H9 (cell line): ENCODE results near the gene POFUT2. TPM values are rescaled to one million over a fixed set of nuclear protein-coding genes. Genes with fewer than 3 reads are reported as not detected.
A peak's percentile ranks its signal among the peaks of the same experiment; 100 is the strongest.

ENCODE experiments used
- DNase-seq: peaks from one replicate; pipeline ENCODE4 v3.0.0-alpha.2; 2017
- H2AFZ ChIP-seq: one replicate; pipeline ENCODE4 v1.6.1; 2013; ENCODE audit warnings: mild to moderate bottlenecking, low read length, control low read depth, moderate library complexity
- H2AK5ac ChIP-seq: 2 replicates; pipeline ENCODE4 v1.6.1; 2013; ENCODE audit warnings: low read length, control low read depth, mixed read lengths; ENCODE audit not compliant: insufficient read length
- H2BK120ac ChIP-seq: one replicate; pipeline ENCODE4 v1.6.1; 2013; ENCODE audit warnings: low read depth, mild to moderate bottlenecking, low read length, control low read depth, inconsistent platforms; ENCODE audit not compliant: poor library complexity, severe bottlenecking
- H2BK12ac ChIP-seq: 2 replicates; pipeline ENCODE4 v1.6.1; 2013; ENCODE audit warnings: low read length, control low read depth, mixed read lengths, low read depth; ENCODE audit not compliant: insufficient read length
- H2BK15ac ChIP-seq: 2 replicates; pipeline ENCODE4 v1.6.1; 2013; ENCODE audit warnings: low read depth, low read length, control low read depth
- H2BK20ac ChIP-seq: one replicate; pipeline ENCODE4 v1.6.1; 2013; ENCODE audit warnings: low read depth, mild to moderate bottlenecking, low read length, control low read depth, inconsistent platforms; ENCODE audit not compliant: poor library complexity, severe bottlenecking
- H2BK5ac ChIP-seq: 2 replicates; pipeline ENCODE4 v1.6.1; 2013; ENCODE audit warnings: low read length, control low read depth, mixed read lengths; ENCODE audit not compliant: insufficient read length
- H3K14ac ChIP-seq: 2 replicates; pipeline ENCODE4 v1.6.1; 2013; ENCODE audit warnings: low read length, control low read depth; ENCODE audit not compliant: insufficient read depth
- H3K18ac ChIP-seq: 2 replicates; pipeline ENCODE4 v1.6.1; 2013; ENCODE audit warnings: low read depth, mild to moderate bottlenecking, mixed read lengths, low read length, control low read depth; ENCODE audit not compliant: insufficient read length
- H3K23ac ChIP-seq: 2 replicates; pipeline ENCODE4 v1.6.1; 2013; ENCODE audit warnings: low read length, control low read depth, mixed read lengths, low read depth; ENCODE audit not compliant: insufficient read length
- H3K23me2 ChIP-seq: 2 replicates; pipeline ENCODE4 v1.6.1; 2013; ENCODE audit warnings: low read depth, mild to moderate bottlenecking, mixed read lengths, low read length, control low read depth; ENCODE audit not compliant: insufficient read length, poor library complexity, severe bottlenecking
- H3K27ac ChIP-seq: 2 replicates; pipeline ENCODE4 v1.5.1; 2013; ENCODE audit warnings: low read length, control low read depth, mixed read lengths, low read depth; ENCODE audit not compliant: insufficient read length
- H3K27me3 ChIP-seq: 2 replicates; pipeline ENCODE4 v1.6.1; 2013; ENCODE audit warnings: low read length, control low read depth, inconsistent platforms; ENCODE audit not compliant: insufficient read depth
- H3K4ac ChIP-seq: 2 replicates; pipeline ENCODE4 v1.6.1; 2013; ENCODE audit warnings: low read depth, mild to moderate bottlenecking, control low read depth, inconsistent platforms, low read length, moderate library complexity
- H3K4me1 ChIP-seq: 2 replicates; pipeline ENCODE4 v1.6.1; 2013; ENCODE audit warnings: low read length, control low read depth, inconsistent platforms; ENCODE audit not compliant: insufficient read depth
- H3K4me2 ChIP-seq: 2 replicates; pipeline ENCODE4 v1.6.1; 2013; ENCODE audit warnings: low read length, control low read depth, mixed read lengths; ENCODE audit not compliant: insufficient read length, insufficient read depth
- H3K56ac ChIP-seq: 2 replicates; pipeline ENCODE4 v1.6.1; 2013; ENCODE audit warnings: low read depth, mild to moderate bottlenecking, mixed read lengths, low read length, control low read depth; ENCODE audit not compliant: insufficient read length
- H3K79me1 ChIP-seq: 2 replicates; pipeline ENCODE4 v1.6.1; 2013; ENCODE audit warnings: low read depth, mild to moderate bottlenecking, moderate library complexity, low read length, control low read depth, inconsistent platforms; ENCODE audit not compliant: insufficient read depth, poor library complexity, severe bottlenecking
- H3K79me2 ChIP-seq: 2 replicates; pipeline ENCODE4 v1.6.1; 2013; ENCODE audit warnings: low read length, control low read depth, inconsistent platforms; ENCODE audit not compliant: insufficient read depth
- H3K9ac ChIP-seq: 2 replicates; pipeline ENCODE4 v1.6.1; 2013; ENCODE audit warnings: low read length, control low read depth, mixed read lengths; ENCODE audit not compliant: insufficient read length; ENCODE audit errors: extremely low read depth
- H3K9me3 ChIP-seq: one replicate; pipeline ENCODE4 v1.6.1; 2013; ENCODE audit warnings: low read depth, low read length, inconsistent platforms; ENCODE audit not compliant: control insufficient read depth
- H3T11ph ChIP-seq: one replicate; pipeline ENCODE4 v1.6.1; 2013; ENCODE audit warnings: mild to moderate bottlenecking, low read length, control low read depth, inconsistent platforms
- H4K20me1 ChIP-seq: one replicate; pipeline ENCODE4 v1.6.1; 2013; ENCODE audit not compliant: control insufficient read depth, insufficient read length, insufficient read depth
- H4K5ac ChIP-seq: 2 replicates; pipeline ENCODE4 v1.6.1; 2013; ENCODE audit warnings: low read depth, mild to moderate bottlenecking, mixed read lengths, low read length, control low read depth; ENCODE audit not compliant: insufficient read length
- H4K8ac ChIP-seq: replicated peaks from 2 replicates; pipeline ENCODE4 v1.6.1; 2013; ENCODE audit warnings: low read length, control low read depth, mixed read lengths, low read depth; ENCODE audit not compliant: insufficient read length
- H4K91ac ChIP-seq: 2 replicates; pipeline ENCODE4 v1.6.1; 2013; ENCODE audit warnings: low read depth, mild to moderate bottlenecking, moderate library complexity, mixed read lengths, low read length, control low read depth; ENCODE audit not compliant: insufficient read length
- H3K27ac Mint-ChIP-seq, 3 experiments: 2 replicates in 2 of 3; 3 replicates in 1 of 3; pipeline ENCODE4 v1.8.0; 2020 to 2021; ENCODE audit warnings: mixed read lengths in 3 of 3, mild to moderate bottlenecking in 1 of 3, moderate library complexity in 1 of 3
- H3K27me3 Mint-ChIP-seq: 2 replicates; pipeline ENCODE4 v1.8.0; 2021; ENCODE audit warnings: low read depth, mild to moderate bottlenecking, moderate library complexity, mixed read lengths
- H3K36me3 Mint-ChIP-seq, 3 experiments: 2 replicates in 2 of 3; 3 replicates in 1 of 3; pipeline ENCODE4 v1.8.0; 2020 to 2021; ENCODE audit warnings: low read depth in 3 of 3, mixed read lengths in 3 of 3; ENCODE audit not compliant: insufficient read depth in 1 of 3
- H3K4me1 Mint-ChIP-seq, 2 experiments: 2 replicates each; pipeline ENCODE4 v1.8.0; 2020; ENCODE audit warnings: mixed read lengths in 2 of 2
- H3K4me3 Mint-ChIP-seq, 2 experiments: 2 replicates in 1 of 2; 3 replicates in 1 of 2; pipeline ENCODE4 v1.8.0; 2020 to 2021; ENCODE audit warnings: mild to moderate bottlenecking in 2 of 2, mixed read lengths in 2 of 2, moderate library complexity in 1 of 2
- H3K9me3 Mint-ChIP-seq, 2 experiments: 2 replicates in 1 of 2; 3 replicates in 1 of 2; pipeline ENCODE4 v1.8.0; 2020; ENCODE audit warnings: mild to moderate bottlenecking in 2 of 2, mixed read lengths in 2 of 2, moderate library complexity in 1 of 2
- CTCF ChIP-seq: fragments of 200-600 bp; sonication (generic); conservative IDR thresholded peaks from 3 replicates; pipeline ENCODE4 v1.8.0; 2021; ENCODE audit warnings: antibody characterized with exemption, mild to moderate bottlenecking
- WGBS: extraction: QIAGEN DNeasy Blood & Tissue Kit; methylation state at CpG from one replicate; pipeline ENCODE4 v1.1.7; 2013; ENCODE audit warnings: missing lambda C conversion rate, low lambda C conversion rate, mixed read lengths; ENCODE audit not compliant: insufficient read length; ENCODE audit errors: extremely low coverage; 5-methylcytosine and 5-hydroxymethylcytosine counted together
- total RNA-seq: library from RNA; stranded (reverse); gene quantifications from 2 replicates; pipeline ENCODE4 v1.2.1, GENCODE V29; 2021

Gene POFUT2
- total RNA-seq, 1 experiment from 2014 or later: 34.8 TPM

DNA sequence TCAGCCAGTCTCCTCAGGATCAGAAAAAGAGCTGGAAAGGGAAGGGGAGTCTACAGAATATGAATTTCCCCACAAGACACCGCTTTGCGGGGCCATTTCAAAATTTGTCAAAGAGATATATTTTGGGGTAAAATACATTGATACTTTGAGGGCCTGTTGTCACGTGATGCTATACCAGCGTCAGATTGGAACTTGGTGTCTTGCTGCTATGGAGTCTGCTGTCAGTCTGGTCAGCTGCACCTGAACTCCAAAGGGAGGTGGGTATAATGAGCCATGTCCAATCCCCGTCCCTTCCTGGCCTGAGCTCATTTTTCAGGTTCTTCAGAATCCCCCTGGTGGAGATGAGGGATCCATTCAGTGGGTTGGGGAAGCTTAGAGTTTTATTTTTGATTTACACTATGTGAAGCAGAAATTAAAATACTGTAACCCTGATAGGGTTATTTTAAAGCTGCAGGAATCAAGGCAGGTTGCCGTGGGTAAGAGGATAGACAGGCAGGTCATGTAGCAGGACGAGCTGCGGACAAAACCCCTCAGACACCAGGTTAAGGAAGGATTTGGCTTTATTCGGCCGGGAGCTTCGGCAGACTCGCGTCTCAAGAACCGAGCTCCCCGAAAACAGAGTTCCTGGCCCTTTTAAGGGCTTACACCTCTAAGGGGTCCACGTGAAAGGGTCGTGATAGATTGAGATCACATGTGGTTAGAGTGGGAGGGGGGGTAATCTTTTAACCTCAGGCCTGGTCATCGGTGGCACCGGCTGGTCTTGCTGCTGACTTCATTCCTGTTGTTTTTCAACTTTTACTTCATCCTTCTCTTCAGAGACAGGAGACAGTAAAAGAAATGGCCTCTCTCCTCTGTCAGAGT, 2.2 kb upstream of the POFUT2 start:
- H2BK20ac ChIP-seq: no peak overlapping the region
- H3K27me3 ChIP-seq: no peaks in the 10 kb centered on the region
- H3K18ac ChIP-seq: no peak overlapping the region
- no peak overlapping the region for H3K4ac ChIP-seq
- H3K79me1 ChIP-seq: no peaks in the 10 kb centered on the region
- no CpG with 5 or more reads among the region's 19 CpGs for WGBS
- no peak overlapping the region for H3K27ac ChIP-seq
- DNase-seq: peak; percentile 26
- no peak overlapping the region for H3K9ac ChIP-seq
- no peak overlapping the region for H2BK5ac ChIP-seq
- H2AFZ ChIP-seq: no peak overlapping the region
- no peaks in the 10 kb centered on the region for H3K9me3 Mint-ChIP-seq
- peak overlapping the region in 1 of 2 experiments; percentile 50; a peak in 1 of 5 replicates for H3K4me3 Mint-ChIP-seq
- H3K4me2 ChIP-seq: no peak overlapping the region
- peaks cover 10 to 18% (median 10%) of the 10 kb centered on the region in 3 experiments; a peak in 6 of 7 replicates for H3K36me3 Mint-ChIP-seq
- no peaks in the 10 kb centered on the region for H3K9me3 ChIP-seq
- no peak overlapping the region for H4K91ac ChIP-seq
- no peak overlapping the region for H3K23ac ChIP-seq
- no peak overlapping the region for H3T11ph ChIP-seq
- H2BK15ac ChIP-seq: no peak overlapping the region
- H3K27me3 Mint-ChIP-seq: no peaks in the 10 kb centered on the region
- H4K5ac ChIP-seq: no peak overlapping the region
- H3K23me2 ChIP-seq: peaks cover 4% of the 10 kb centered on the region
- H4K20me1 ChIP-seq: no peaks in the 10 kb centered on the region
- H4K8ac ChIP-seq: no peak overlapping the region
- H3K4me1 ChIP-seq: no peaks in the 10 kb centered on the region; the same call in 1 of the 2 replicates
- no peak overlapping the region for H3K27ac Mint-ChIP-seq
- no peaks in the 10 kb centered on the region for H3K79me2 ChIP-seq
- no peak overlapping the region for H3K14ac ChIP-seq
- no peak overlapping the region for H2BK12ac ChIP-seq
- no peak overlapping the region for H3K56ac ChIP-seq
- peaks cover 24 to 31% of the 10 kb centered on the region in 2 experiments for H3K4me1 Mint-ChIP-seq
- TF ChIP-seq CTCF: peak; percentile 43; the same call in 2 of the 3 replicates
- H2AK5ac ChIP-seq: no peak overlapping the region
- H2BK120ac ChIP-seq: no peak overlapping the region
